Uterus (tissue), 4 donors: ENCODE results near the gene KCTD2. TPM values are rescaled to one million over a fixed set of nuclear protein-coding genes. Genes with fewer than 3 reads are reported as not detected.
A peak's percentile ranks its signal among the peaks of the same experiment; 100 is the strongest.

Source experiments
- DNase-seq, 2 donors: peaks; one replicate each; pipeline ENCODE4 v3.0.0-alpha.2; 2019 to 2020
- H3K27ac ChIP-seq, 2 donors: fragments of 200-600 bp; sonication (generic); 1 replicate in 1 of 2; 2 replicates in 1 of 2; pipeline ENCODE4 v1.5.1; 2016 to 2018
- H3K27me3 ChIP-seq, 2 donors: fragments of 200-600 bp; sonication (generic); one replicate each; pipeline ENCODE4 v1.5.1; 2018 to 2019; ENCODE audit warnings: control low read depth in 1 of 2
- H3K36me3 ChIP-seq, 2 donors: fragments of 200-600 bp; sonication (generic); one replicate each; pipeline ENCODE4 v1.5.1; 2019; ENCODE audit warnings: control low read depth in 1 of 2
- H3K4me1 ChIP-seq, 2 donors: fragments of 200-600 bp; sonication (generic); one replicate each; pipeline ENCODE4 v1.5.1; 2018 to 2019; ENCODE audit warnings: control low read depth in 1 of 2
- H3K4me3 ChIP-seq, 2 donors: fragments of 200-600 bp; sonication (generic); 1 replicate in 1 of 2; 2 replicates in 1 of 2; pipeline ENCODE4 v1.5.1; 2018 to 2019; ENCODE audit warnings: mild to moderate bottlenecking in 1 of 2
- H3K9me3 ChIP-seq, 2 donors: fragments of 200-600 bp; sonication (generic); one replicate each; pipeline ENCODE4 v1.5.1; 2019; ENCODE audit warnings: control low read depth in 1 of 2
- POLR2A ChIP-seq, 2 donors: fragments of 450-650 bp; IDR thresholded peaks; one replicate each; pipeline ENCODE4 v1.6.1; 2016; ENCODE audit warnings: antibody characterized with exemption in 2 of 2, mild to moderate bottlenecking in 1 of 2, moderate library complexity in 1 of 2
- intact Hi-C: fragments of 100-400 bp; cut with DNase I; formaldehyde crosslinking; loops from one replicate; pipeline ENCODE4 v1.15.1; 2023; ENCODE audit warnings: low total_unique reads
- total RNA-seq, 4 donors: library from RNA; depleted of rRNA in 3 of 4; stranded (reverse); fragments of >200 nt in 3 of 4; gene quantifications; one replicate each; pipeline versions ENCODE4 v1.1.0 to v1.2.4, GENCODE V29; 2014 to 2023
- TF ChIP-seq, protein P1 (sequence below), 4 experiments: fragments of 200-600 bp in 2 of 4; fragments of 450-650 bp in 2 of 4; sonication (generic) in 2 of 4; IDR thresholded peaks; one replicate each; pipeline ENCODE4 v1.5.1; 2016 to 2019; ENCODE audit warnings: antibody characterized with exemption in 4 of 4, mild to moderate bottlenecking in 2 of 4, moderate library complexity in 1 of 4
- donor health status: DM: yes; HTN: yes; CAD: no.

KCTD2 gene
- total RNA-seq, 4 donors from 2014 or later = 2.4 to 39.0 (median 15.0) TPM

DNA sequence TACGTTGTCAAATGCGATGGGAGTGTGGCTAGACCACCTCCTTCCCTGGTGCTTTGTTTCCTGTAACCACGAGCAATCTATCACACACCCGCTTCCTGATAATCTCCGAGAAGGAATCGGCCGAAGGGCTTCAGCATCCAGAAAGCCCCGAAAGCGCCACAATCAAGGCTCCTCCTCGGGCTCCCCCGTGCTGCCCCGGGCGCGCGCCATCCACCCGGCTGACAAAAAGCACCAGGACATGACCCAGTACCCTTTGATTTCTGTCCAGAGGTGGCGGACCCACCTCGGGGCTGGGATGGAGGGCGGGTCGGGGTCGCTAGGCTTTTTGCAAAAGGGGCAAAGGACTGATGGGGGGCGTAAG, 62.0 kb downstream of the KCTD2 start:
- H3K27ac ChIP-seq = no peak overlapping the region
- no peaks in the 10 kb centered on the region for H3K27me3 ChIP-seq
- peaks cover 0 to 18% of the 10 kb centered on the region in 2 donors for H3K4me1 ChIP-seq
- TF ChIP-seq, protein P1, sequence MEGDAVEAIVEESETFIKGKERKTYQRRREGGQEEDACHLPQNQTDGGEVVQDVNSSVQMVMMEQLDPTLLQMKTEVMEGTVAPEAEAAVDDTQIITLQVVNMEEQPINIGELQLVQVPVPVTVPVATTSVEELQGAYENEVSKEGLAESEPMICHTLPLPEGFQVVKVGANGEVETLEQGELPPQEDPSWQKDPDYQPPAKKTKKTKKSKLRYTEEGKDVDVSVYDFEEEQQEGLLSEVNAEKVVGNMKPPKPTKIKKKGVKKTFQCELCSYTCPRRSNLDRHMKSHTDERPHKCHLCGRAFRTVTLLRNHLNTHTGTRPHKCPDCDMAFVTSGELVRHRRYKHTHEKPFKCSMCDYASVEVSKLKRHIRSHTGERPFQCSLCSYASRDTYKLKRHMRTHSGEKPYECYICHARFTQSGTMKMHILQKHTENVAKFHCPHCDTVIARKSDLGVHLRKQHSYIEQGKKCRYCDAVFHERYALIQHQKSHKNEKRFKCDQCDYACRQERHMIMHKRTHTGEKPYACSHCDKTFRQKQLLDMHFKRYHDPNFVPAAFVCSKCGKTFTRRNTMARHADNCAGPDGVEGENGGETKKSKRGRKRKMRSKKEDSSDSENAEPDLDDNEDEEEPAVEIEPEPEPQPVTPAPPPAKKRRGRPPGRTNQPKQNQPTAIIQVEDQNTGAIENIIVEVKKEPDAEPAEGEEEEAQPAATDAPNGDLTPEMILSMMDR (IDR thresholded peaks at IDR 0.05) = no peak
- no peak for TF ChIP-seq POLR2A (IDR thresholded peaks at IDR 0.05)
- peak overlapping the region; percentile 69 to 98 for H3K4me3 ChIP-seq
- no peak for DNase-seq
- H3K36me3 ChIP-seq = no peaks in the 10 kb centered on the region
- no peaks in the 10 kb centered on the region for H3K9me3 ChIP-seq
- intact Hi-C loops = no loop called here

DNA sequence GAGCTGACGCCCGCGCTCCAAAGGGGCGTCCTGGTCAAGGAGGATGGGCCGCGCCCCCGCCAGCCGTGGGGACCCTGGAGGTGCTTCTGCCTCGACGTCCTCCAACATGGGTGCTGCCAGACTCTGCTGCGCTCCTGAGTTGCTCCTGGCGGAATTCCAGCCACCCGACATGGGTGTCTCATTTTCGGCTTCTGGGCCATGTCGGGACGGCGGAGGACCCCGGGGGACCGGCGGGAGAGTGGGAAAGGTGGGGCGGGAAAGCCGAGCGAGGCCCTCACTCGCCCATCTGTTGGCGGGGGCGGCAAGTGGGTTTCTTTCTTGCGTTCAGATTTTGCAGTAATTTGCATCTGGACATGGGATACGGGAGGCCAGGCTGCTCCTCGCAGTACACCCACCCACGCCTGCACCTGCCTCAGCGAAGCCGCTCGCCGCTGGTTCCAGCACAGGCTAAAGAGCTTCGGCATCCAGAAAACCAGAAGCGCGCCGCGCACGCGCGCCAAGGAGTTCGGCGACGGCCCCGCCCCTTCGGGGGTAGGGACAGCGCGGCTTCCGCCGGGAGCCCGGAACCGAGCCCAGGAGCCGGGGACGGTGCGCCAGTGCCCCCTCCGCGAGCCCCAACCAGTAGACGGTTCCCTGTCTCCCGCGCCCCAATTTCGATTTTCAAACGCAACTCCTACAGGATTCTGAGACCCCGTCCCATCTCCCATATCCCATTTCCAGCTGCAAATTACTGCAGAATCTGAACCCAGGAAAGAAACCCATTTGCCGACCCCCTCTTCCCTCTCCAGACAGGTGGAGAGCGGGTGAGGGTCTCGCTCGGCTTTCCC, 62.6 kb downstream of the KCTD2 start, which contains the start of gene ARMC7:
ARMC7 (plus strand) TSS at position 563 of the 827 bp plus-strand sequence. CDS start 320 bp downstream, outside the sequence.
- Histone ChIP-seq H3K36me3 (no peaks in the 10 kb centered on the region), H3K9me3 (no peaks in the 10 kb centered on the region), H3K27me3 (no peaks in the 10 kb centered on the region), H3K4me1 (peaks cover 0 to 18% of the 10 kb centered on the region in 2 donors), H3K4me3 (peak within 1 kb of the TSS; percentile 69 to 98), H3K27ac (peak within 1 kb of the TSS; percentile 55 to 85)
- TF ChIP-seq, protein P1 (IDR thresholded peaks at IDR 0.05) = peak in 1 of 4 experiments; percentile 25
- TF ChIP-seq POLR2A (IDR thresholded peaks at IDR 0.05) = peak in 1 of 2 donors; percentile 62
- peak; percentile 84 to 86 for DNase-seq
- intact Hi-C loops = no loop called here

DNA sequence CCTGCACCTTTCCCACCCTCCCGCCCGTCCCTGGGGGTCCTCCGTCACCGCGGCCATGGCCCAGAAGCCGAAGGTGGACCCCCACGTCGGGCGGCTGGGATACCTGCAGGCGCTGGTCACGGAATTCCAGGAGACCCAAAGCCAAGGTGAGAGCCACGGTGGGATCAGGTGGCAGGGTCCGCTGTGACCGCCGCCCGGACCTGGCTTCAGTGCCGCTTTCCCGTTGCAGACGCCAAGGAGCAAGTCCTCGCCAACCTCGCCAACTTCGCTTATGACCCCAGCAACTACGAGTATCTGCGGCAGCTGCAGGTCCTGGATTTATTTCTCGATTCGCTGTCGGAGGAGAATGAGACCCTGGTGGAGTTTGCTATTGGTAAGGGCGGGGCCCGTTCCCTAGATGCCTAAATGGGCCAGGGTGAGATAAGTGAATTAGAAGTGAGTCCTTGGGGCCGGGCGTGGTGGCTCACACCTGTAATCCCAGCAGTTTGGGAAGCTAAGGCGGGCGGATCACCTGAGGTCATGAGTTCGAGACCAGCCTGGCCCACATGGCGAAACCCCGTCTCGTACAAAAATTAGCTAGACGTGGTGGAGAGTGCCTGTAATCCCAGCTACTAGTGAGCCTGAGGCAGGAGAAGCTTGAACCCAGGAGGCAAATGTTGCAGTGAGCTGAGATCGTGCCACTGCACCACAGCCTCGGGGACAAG, 63.4 kb downstream of the KCTD2 start:
- TF ChIP-seq, protein P1 (IDR thresholded peaks at IDR 0.05) = no peak
- TF ChIP-seq POLR2A (IDR thresholded peaks at IDR 0.05) = no peak
- Histone ChIP-seq H3K9me3 (no peaks in the 10 kb centered on the region), H3K27me3 (no peaks in the 10 kb centered on the region), H3K4me1 (peaks cover 0 to 18% of the 10 kb centered on the region in 2 donors), H3K36me3 (no peaks in the 10 kb centered on the region), H3K4me3 (peak overlapping the region; percentile 69 to 98), H3K27ac (peak overlapping the region; percentile 55 to 85)
- peak in 1 of 2 donors; percentile 35 for DNase-seq
- intact Hi-C loops = no loop called here

DNA sequence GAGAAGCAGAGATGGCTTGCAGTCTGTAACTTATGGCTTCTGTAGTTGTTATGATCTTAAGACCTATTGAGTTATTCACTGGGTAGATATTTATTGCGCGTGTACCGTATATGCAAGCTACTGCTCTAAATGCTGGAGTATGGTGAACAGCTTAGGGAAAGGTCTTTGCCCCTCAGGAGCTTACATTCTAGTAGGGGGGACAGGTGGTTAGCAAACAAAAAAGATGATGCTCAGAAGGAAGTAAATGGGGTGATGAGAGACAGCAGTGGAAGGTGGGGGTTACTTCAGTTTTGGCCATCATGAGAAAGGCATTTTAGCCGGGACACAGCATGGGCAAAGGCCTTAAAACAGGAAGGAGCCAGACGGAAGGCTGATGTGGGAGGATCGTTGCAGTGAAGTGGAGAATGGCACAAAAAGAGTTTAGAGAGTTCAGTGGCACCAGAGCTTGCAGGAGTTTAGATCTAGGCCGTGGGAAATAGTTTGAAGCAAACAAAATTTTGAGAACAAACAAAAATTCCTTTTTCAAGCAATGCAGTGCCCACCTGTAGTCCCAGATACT, 64.8 kb downstream of the KCTD2 start:
- no peak overlapping the region for H3K27ac ChIP-seq
- H3K4me1 ChIP-seq = peaks cover 0 to 18% of the 10 kb centered on the region in 2 donors
- no peaks in the 10 kb centered on the region for H3K36me3 ChIP-seq
- H3K9me3 ChIP-seq = no peaks in the 10 kb centered on the region
- H3K4me3 ChIP-seq = no peak overlapping the region
- TF ChIP-seq POLR2A (IDR thresholded peaks at IDR 0.05) = no peak
- TF ChIP-seq, protein P1 (IDR thresholded peaks at IDR 0.05) = no peak
- no peak for DNase-seq
- intact Hi-C loops = no loop called here
- H3K27me3 ChIP-seq = no peaks in the 10 kb centered on the region
